Fibroblast of skin of left biceps (primary cell): ENCODE measurements around the gene SPATA24.
"Not testable (repeated sequence)": the region's sequence is repeated elsewhere in the genome, so short reads cannot be mapped to it uniquely, and the experiment has no call there.

Source experiments
- DNase-seq, 2 experiments: peaks; one replicate each; pipeline ENCODE4 v3.0.0-alpha.2; 2013; ENCODE audit warnings: low read depth in 2 of 2

The SPATA24 gene

GRCh38 chr5:139403787-139404483 is at the start of gene SPATA24:
Gene SPATA24 (minus strand): TSS chr5:139404089. CDS start chr5:139404060, 29 bp downstream.
- DNase-seq: peak; percentile 95

- no peak for DNase-seq
Observed at GRCh38 chr5:139451878-139452660, 48.2 kb upstream of the SPATA24 start.

GRCh38 chr5:139451176-139451575 is 47.3 kb upstream of the SPATA24 start:
- no peak for DNase-seq

- no peak for DNase-seq
Observed at GRCh38 chr5:139446956-139447779, 43.3 kb upstream of the SPATA24 start.

GRCh38 chr5:139445325-139446170 is 41.7 kb upstream of the SPATA24 start:
- DNase-seq: peak; percentile 53 to 66

- peak; percentile 75 to 82 for DNase-seq
Observed at GRCh38 chr5:139443831-139444453, 40.1 kb upstream of the SPATA24 start.

- not testable (repeated sequence) for DNase-seq
Observed at GRCh38 chr5:139440416-139440815, 36.5 kb upstream of the SPATA24 start.

- peak; percentile 68 to 73 for DNase-seq
Observed at GRCh38 chr5:139439013-139439903, 35.4 kb upstream of the SPATA24 start, which contains the start of gene DNAJC18. Gene DNAJC18 (minus strand): TSS chr5:139439525. CDS start chr5:139439445, 80 bp downstream.

- no peak for DNase-seq
Observed at GRCh38 chr5:139438707-139439012, 34.8 kb upstream of the SPATA24 start.

- DNase-seq: no peak
Observed at GRCh38 chr5:139435676-139436075, 31.8 kb upstream of the SPATA24 start.

GRCh38 chr5:139431706-139432105 is 27.8 kb upstream of the SPATA24 start:
- no peak for DNase-seq

- DNase-seq: no peak
Observed at GRCh38 chr5:139430015-139430414, 26.1 kb upstream of the SPATA24 start.

- DNase-seq: no peak
Observed at GRCh38 chr5:139426203-139426885, 22.5 kb upstream of the SPATA24 start.

GRCh38 chr5:139425497-139425896 is 21.6 kb upstream of the SPATA24 start:
- DNase-seq: no peak

- DNase-seq: peak in 1 of 2 experiments; percentile 40
Observed at GRCh38 chr5:139422307-139422893, 18.5 kb upstream of the SPATA24 start.

- no peak for DNase-seq
Observed at GRCh38 chr5:139419226-139420192, 15.6 kb upstream of the SPATA24 start.

GRCh38 chr5:139418793-139419192 is 14.9 kb upstream of the SPATA24 start:
- DNase-seq: no peak

GRCh38 chr5:139417214-139417613 is 13.3 kb upstream of the SPATA24 start:
- no peak for DNase-seq
